ENCODE results near the gene TNFRSF13B.

Gene TNFRSF13B

DNA sequence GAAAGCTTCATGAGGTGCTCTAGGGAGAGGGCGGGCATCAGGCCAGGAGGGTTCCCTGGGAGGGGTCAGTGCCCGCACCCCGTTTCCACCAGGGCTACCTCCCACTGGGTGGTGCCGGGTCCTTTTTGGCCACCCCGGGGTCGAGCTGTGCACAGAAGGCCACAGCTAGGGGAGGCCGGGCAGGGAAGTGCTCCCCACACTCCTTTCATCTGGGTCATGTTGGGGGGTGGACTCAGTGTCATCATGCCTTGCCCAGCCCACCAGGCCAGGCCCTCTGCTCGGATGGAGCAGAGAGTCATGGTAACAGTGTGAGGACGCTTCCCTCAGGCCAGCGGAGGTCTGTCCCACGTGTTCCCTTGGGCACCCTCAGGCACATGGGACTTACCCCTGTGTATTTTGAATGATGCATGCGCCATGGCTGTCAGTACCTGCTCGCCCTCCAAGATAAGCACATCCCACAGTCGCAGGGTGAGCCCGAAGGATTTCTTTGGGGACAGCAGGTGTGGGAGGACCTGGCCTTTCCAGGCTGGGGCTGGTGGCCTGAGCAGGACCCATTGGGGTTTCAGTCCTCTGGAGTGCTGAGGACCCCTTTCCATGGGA lies 46.4 kb downstream of the TNFRSF13B start:
- no peak overlapping the region for H3K4me2 ChIP-seq (ENCODE audit: low read length)
- no peaks in the 10 kb centered on the region for H3K79me2 ChIP-seq (ENCODE audit: insufficient read depth, low read length)
- H3K27me3 ChIP-seq (ENCODE audit: insufficient read depth, low read length) = no peaks in the 10 kb centered on the region; the same call in 1 of the 2 replicates
- no peaks in the 10 kb centered on the region for H4K20me1 ChIP-seq (ENCODE audit: insufficient read depth, low read length)
- TF ChIP-seq, protein P1, sequence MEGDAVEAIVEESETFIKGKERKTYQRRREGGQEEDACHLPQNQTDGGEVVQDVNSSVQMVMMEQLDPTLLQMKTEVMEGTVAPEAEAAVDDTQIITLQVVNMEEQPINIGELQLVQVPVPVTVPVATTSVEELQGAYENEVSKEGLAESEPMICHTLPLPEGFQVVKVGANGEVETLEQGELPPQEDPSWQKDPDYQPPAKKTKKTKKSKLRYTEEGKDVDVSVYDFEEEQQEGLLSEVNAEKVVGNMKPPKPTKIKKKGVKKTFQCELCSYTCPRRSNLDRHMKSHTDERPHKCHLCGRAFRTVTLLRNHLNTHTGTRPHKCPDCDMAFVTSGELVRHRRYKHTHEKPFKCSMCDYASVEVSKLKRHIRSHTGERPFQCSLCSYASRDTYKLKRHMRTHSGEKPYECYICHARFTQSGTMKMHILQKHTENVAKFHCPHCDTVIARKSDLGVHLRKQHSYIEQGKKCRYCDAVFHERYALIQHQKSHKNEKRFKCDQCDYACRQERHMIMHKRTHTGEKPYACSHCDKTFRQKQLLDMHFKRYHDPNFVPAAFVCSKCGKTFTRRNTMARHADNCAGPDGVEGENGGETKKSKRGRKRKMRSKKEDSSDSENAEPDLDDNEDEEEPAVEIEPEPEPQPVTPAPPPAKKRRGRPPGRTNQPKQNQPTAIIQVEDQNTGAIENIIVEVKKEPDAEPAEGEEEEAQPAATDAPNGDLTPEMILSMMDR (IDR thresholded peaks at IDR 0.05; ENCODE audit: low read length) = no peak
- TF ChIP-seq EZH2 (IDR thresholded peaks at IDR 0.05; ENCODE audit: borderline replicate concordance, low read length) = no peak
- no peak overlapping the region for H3K9ac ChIP-seq (ENCODE audit: low read length)
- H2AFZ ChIP-seq (ENCODE audit: low read length) = no peak overlapping the region
- H3K36me3 ChIP-seq (ENCODE audit: insufficient read depth, low read length) = no peaks in the 10 kb centered on the region
- H3K4me3 ChIP-seq (ENCODE audit: low read depth, low read length, poor library complexity, severe bottlenecking) = no peak overlapping the region
- H3K4me1 ChIP-seq (ENCODE audit: insufficient read depth, low read length, severe bottlenecking) = no peaks in the 10 kb centered on the region
- H3K27ac ChIP-seq (ENCODE audit: low read depth, low read length, poor library complexity, severe bottlenecking) = no peak overlapping the region
- H3K9me2 ChIP-seq (ENCODE audit: low read depth, low read length) = no peaks in the 10 kb centered on the region
- H3F3A ChIP-seq (ENCODE audit: insufficient read depth, low read length) = no peaks in the 10 kb centered on the region
- no peaks in the 10 kb centered on the region for H3K9me3 ChIP-seq (ENCODE audit: low read length)

DNA sequence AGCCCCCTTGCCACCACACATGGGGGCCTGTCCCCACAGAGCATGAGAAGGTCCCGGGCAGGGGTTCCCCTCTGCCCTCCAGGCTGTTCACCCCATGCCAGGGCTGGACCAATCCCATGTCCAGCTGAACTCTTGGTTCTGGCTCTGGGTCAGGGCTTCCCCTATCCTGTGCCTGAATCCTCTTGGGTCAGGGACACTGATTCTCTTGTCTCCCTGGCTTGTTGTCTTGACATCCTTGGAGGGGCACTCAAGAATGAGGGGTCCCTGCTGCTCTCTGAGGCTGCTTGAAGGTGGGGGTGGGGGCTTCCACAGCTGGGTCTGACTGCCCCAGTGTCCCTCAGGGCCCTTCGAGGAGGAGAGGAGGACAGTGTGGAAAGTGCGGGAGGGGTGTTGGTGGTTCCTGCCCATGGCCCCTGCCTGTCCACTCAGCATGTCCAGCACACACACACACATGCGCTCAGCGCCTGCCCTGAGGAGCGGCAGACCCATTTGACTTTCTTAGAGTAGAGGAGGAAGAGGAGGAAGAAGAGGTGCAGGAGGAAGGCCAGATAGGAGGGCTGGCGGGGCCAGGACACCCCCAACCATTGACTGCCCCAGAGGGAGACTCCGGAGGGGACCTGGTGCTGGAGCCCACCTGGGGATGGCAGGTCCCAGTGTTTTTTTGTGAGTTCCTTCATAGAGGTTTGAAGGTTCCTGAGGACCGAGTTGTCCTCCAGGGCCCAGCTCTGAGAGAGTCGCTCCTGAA lies 47.0 kb downstream of the TNFRSF13B start:
- Histone ChIP-seq H3K79me2 (ENCODE audit: insufficient read depth, low read length) (no peaks in the 10 kb centered on the region), H3K9me3 (ENCODE audit: low read length) (no peaks in the 10 kb centered on the region), H3K4me1 (ENCODE audit: insufficient read depth, low read length, severe bottlenecking) (no peaks in the 10 kb centered on the region), H3K9me2 (ENCODE audit: low read depth, low read length) (no peaks in the 10 kb centered on the region), H3K36me3 (ENCODE audit: insufficient read depth, low read length) (no peaks in the 10 kb centered on the region), H3K27ac (ENCODE audit: low read depth, low read length, poor library complexity, severe bottlenecking) (no peak overlapping the region), H2AFZ (ENCODE audit: low read length) (no peak overlapping the region), H3K27me3 (ENCODE audit: insufficient read depth, low read length) (no peaks in the 10 kb centered on the region; the same call in 1 of the 2 replicates), H3K4me3 (ENCODE audit: low read depth, low read length, poor library complexity, severe bottlenecking) (no peak overlapping the region), H3K4me2 (ENCODE audit: low read length) (no peak overlapping the region), H3K9ac (ENCODE audit: low read length) (no peak overlapping the region), H3F3A (ENCODE audit: insufficient read depth, low read length) (no peaks in the 10 kb centered on the region), H4K20me1 (ENCODE audit: insufficient read depth, low read length) (no peaks in the 10 kb centered on the region)
- TF ChIP-seq, protein P1 (IDR thresholded peaks at IDR 0.05; ENCODE audit: low read length) = no peak
- no peak for TF ChIP-seq EZH2 (IDR thresholded peaks at IDR 0.05; ENCODE audit: borderline replicate concordance, low read length)

DNA sequence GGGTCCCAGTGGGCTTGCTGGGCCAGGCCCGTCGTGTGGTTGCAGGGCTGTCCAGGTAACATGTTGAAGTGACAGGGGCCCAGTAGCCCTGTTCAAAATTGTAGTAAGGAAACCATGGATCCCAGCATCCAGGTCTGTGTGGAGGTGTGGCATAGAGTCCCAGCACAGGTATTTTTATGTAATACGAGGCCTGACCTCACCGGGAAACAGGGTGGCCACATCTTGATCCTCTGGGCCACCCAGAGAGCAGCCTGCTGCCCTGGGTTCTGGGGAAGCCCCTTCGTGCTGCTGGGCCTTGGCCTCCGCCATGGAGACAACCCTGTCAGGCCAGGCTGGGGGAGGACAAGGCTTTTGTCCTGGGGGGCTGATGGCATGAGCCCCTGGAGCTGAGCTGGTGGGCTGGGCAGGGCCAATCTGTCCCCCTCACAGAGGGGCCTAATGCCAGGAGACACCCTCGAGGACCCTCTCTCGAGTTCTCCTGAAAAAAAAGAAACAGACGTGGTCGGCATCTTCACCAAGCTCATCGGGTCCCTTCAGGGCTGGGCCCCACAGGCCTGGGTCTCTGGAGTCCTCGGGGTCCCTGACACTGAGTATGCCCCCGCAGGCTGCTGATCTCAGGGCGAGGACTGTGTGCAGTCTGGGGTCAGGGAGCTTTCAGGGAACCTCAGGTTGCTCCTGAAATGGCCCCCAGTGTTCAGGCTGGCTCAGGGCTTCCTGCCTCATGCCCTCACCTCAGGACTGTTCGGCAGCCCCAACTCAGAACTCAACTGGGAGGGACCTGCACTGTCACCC lies 47.8 kb downstream of the TNFRSF13B start:
- H2AFZ ChIP-seq (ENCODE audit: low read length) = no peak overlapping the region
- no peaks in the 10 kb centered on the region for H3K79me2 ChIP-seq (ENCODE audit: insufficient read depth, low read length)
- H3K36me3 ChIP-seq (ENCODE audit: insufficient read depth, low read length) = no peaks in the 10 kb centered on the region
- H3K4me1 ChIP-seq (ENCODE audit: insufficient read depth, low read length, severe bottlenecking) = no peaks in the 10 kb centered on the region
- no peak overlapping the region for H3K4me3 ChIP-seq (ENCODE audit: low read depth, low read length, poor library complexity, severe bottlenecking)
- H3K27ac ChIP-seq (ENCODE audit: low read depth, low read length, poor library complexity, severe bottlenecking) = no peak overlapping the region
- no peak overlapping the region for H3K4me2 ChIP-seq (ENCODE audit: low read length)
- no peaks in the 10 kb centered on the region for H4K20me1 ChIP-seq (ENCODE audit: insufficient read depth, low read length)
- H3K9me3 ChIP-seq (ENCODE audit: low read length) = no peaks in the 10 kb centered on the region
- TF ChIP-seq, protein P1 (IDR thresholded peaks at IDR 0.05; ENCODE audit: low read length) = no peak
- no peak for TF ChIP-seq EZH2 (IDR thresholded peaks at IDR 0.05; ENCODE audit: borderline replicate concordance, low read length)
- no peaks in the 10 kb centered on the region for H3K9me2 ChIP-seq (ENCODE audit: low read depth, low read length)
- H3K27me3 ChIP-seq (ENCODE audit: insufficient read depth, low read length) = no peaks in the 10 kb centered on the region; the same call in 1 of the 2 replicates
- no peak overlapping the region for H3K9ac ChIP-seq (ENCODE audit: low read length)
- no peaks in the 10 kb centered on the region for H3F3A ChIP-seq (ENCODE audit: insufficient read depth, low read length)
